ENCODE results near the gene OR5H14. TPM values are rescaled to one million over a fixed set of nuclear protein-coding genes. Genes with fewer than 3 reads are reported as not detected.

OR5H14 gene
- total RNA-seq, 1 donor from 2014 or later, result not detected

DNA sequence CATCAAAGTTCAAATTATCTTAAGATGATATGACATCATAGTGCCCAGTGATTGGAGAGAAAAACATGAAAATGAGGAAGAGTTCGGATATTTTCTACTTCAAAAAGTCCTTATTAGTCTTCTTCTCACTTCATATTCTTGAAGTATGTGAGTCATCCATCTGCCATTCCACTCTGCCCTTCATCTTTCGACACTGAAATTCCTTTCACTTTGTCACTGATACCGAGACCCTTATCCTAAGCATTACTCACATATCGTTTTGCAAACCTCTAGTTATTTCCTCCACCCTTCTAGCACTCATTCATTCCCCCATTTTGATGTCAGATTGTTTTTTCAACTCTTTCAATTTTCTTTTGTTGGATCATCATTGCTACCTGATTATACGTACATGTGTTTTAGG lies 4.0 kb downstream of the OR5H14 start:
- DNase-seq (ENCODE audit: low read depth), result no peak
- TF ChIP-seq, protein P1, sequence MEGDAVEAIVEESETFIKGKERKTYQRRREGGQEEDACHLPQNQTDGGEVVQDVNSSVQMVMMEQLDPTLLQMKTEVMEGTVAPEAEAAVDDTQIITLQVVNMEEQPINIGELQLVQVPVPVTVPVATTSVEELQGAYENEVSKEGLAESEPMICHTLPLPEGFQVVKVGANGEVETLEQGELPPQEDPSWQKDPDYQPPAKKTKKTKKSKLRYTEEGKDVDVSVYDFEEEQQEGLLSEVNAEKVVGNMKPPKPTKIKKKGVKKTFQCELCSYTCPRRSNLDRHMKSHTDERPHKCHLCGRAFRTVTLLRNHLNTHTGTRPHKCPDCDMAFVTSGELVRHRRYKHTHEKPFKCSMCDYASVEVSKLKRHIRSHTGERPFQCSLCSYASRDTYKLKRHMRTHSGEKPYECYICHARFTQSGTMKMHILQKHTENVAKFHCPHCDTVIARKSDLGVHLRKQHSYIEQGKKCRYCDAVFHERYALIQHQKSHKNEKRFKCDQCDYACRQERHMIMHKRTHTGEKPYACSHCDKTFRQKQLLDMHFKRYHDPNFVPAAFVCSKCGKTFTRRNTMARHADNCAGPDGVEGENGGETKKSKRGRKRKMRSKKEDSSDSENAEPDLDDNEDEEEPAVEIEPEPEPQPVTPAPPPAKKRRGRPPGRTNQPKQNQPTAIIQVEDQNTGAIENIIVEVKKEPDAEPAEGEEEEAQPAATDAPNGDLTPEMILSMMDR (IDR thresholded peaks at IDR 0.05; ENCODE audit: insufficient read depth, low read length, poor library complexity, severe bottlenecking), result no peak
- Histone ChIP-seq H3K27me3 (ENCODE audit: control insufficient read depth, insufficient read depth, low read length) (no peaks in the 10 kb centered on the region), H3K36me3 (ENCODE audit: control insufficient read depth, insufficient read depth, low read length) (no peaks in the 10 kb centered on the region), H3K4me3 (ENCODE audit: low read depth, low read length) (no peak overlapping the region)

DNA sequence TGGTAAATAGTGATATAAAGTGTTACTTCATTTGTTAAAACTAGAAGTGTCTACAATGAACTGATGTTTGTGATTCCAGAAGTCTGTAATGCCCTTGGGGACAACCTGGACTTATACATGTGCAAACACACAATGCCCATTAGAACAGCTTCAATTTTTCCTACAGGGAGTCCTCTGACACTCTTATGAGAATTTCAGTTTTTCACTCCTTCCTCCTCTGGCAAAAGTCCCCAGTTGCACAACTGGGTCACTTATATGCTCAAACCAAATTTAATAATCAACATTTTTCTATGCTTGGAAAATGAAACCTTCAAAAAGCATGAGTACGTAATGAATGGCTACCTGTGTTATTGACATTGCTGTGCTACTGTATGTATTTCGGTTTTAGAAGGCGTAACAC lies 19.1 kb downstream of the OR5H14 start, which contains the start of gene OR5H15:
Gene OR5H15, plus strand, starts transcription at position 301 of the 400 bp plus-strand sequence. CDS start 2,004 bp downstream, outside the sequence.
- H3K4me3 ChIP-seq (ENCODE audit: low read depth, low read length), result no peak within 1 kb of the TSS
- no peaks in the 10 kb centered on the region for H3K27me3 ChIP-seq (ENCODE audit: control insufficient read depth, insufficient read depth, low read length)
- no peaks in the 10 kb centered on the region for H3K36me3 ChIP-seq (ENCODE audit: control insufficient read depth, insufficient read depth, low read length)
- TF ChIP-seq, protein P1 (IDR thresholded peaks at IDR 0.05; ENCODE audit: insufficient read depth, low read length, poor library complexity, severe bottlenecking), result no peak
- DNase-seq (ENCODE audit: low read depth), result no peak

DNA sequence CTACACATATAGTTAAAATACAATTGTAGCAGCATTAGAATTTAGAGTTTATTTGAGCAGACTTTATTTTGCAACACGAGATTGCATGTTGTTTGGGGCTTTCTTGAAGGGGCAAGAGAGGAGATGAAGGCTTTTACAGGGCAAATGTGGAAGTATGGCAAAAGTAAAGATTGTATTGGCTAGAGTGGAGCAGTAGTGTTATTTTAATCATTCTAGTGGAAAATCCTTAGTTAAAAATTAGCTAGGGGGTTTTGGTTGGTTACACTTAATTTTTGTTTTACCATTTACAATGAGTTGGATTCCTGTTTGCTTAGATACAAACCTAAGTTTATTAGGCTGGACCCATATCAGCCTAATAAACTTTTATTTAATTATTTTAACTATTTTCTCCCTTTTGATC lies 23.8 kb downstream of the OR5H14 start:
- no peaks in the 10 kb centered on the region for H3K36me3 ChIP-seq (ENCODE audit: control insufficient read depth, insufficient read depth, low read length)
- no peak for DNase-seq (ENCODE audit: low read depth)
- H3K27me3 ChIP-seq (ENCODE audit: control insufficient read depth, insufficient read depth, low read length), result no peaks in the 10 kb centered on the region
- TF ChIP-seq, protein P1 (IDR thresholded peaks at IDR 0.05; ENCODE audit: insufficient read depth, low read length, poor library complexity, severe bottlenecking), result no peak
- no peak overlapping the region for H3K4me3 ChIP-seq (ENCODE audit: low read depth, low read length)

DNA sequence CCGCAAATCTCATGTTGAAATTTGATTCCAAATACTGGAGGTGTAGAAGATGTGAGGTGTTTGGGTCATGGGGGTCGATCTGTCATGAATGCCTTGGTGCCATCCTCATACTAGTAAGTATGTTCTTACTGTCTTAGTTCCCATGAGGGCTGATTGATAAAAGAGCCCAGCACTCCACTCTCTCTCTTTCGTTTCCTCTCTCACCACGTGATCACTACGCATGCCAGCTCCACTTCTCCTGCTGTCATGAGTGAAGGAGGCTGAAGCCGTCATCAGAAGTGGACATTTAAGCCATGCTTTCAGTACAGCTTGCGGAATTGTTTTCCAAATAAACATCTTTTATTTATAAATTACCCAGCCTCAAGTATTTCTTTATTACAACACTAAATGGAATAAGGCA lies 25.3 kb downstream of the OR5H14 start:
- no peaks in the 10 kb centered on the region for H3K36me3 ChIP-seq (ENCODE audit: control insufficient read depth, insufficient read depth, low read length)
- DNase-seq (ENCODE audit: low read depth), result no peak
- H3K4me3 ChIP-seq (ENCODE audit: low read depth, low read length), result no peak overlapping the region
- no peaks in the 10 kb centered on the region for H3K27me3 ChIP-seq (ENCODE audit: control insufficient read depth, insufficient read depth, low read length)
- TF ChIP-seq, protein P1 (IDR thresholded peaks at IDR 0.05; ENCODE audit: insufficient read depth, low read length, poor library complexity, severe bottlenecking), result no peak

DNA sequence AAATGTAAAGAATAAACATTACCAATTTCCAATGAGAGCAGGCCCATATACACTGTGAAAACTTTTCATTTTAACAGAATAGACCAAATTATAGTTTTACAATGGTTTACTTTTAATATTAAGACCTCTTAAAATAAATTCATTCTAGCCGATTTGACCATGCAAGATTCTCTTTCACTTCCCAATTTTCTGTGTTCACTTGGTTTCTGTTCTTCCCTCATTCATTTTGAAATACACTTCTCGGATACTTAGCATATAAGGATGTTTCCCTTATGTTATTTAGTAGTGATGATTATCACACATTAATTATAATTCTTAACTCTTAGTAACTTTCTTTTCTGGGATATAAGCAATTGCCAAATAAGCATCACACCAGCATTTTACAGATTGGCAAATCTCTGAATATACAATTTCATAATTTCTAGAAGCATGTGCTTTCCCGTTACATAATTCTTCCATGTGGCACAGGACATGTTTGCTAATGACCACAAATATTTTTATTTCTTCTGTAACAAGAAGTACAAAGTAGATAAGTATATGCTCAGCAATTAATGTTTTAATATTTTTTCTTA lies 33.1 kb downstream of the OR5H14 start:
- TF ChIP-seq, protein P1 (IDR thresholded peaks at IDR 0.05; ENCODE audit: insufficient read depth, low read length, poor library complexity, severe bottlenecking), result no peak
- H3K4me3 ChIP-seq (ENCODE audit: low read depth, low read length), result no peak overlapping the region

DNA sequence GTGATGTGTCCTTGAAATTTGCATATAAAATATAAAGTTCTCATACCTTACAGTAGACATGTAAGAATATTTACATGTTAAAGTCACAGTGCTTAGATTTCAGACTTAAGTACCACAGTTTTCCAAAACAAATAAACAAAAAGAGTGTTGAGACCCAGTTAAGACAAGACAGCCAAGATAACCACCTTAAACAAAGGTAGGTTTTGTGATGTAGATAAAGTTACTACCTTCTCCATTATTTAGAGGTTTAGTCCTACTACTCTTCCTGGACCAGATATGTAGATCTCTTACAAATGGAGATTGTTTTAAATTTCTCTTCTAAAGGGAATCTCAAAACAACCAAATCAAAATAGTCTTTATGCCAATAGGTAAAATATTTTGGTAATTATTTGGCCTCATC lies 34.9 kb downstream of the OR5H14 start:
- DNase-seq (ENCODE audit: low read depth), result no peak
- H3K4me3 ChIP-seq (ENCODE audit: low read depth, low read length), result no peak overlapping the region
- TF ChIP-seq, protein P1 (IDR thresholded peaks at IDR 0.05; ENCODE audit: insufficient read depth, low read length, poor library complexity, severe bottlenecking), result no peak
- no peaks in the 10 kb centered on the region for H3K27me3 ChIP-seq (ENCODE audit: control insufficient read depth, insufficient read depth, low read length)
- no peaks in the 10 kb centered on the region for H3K36me3 ChIP-seq (ENCODE audit: control insufficient read depth, insufficient read depth, low read length)

More for the DNA sequence above, 33.1 kb downstream of the OR5H14 start:
- Histone ChIP-seq H3K36me3 (ENCODE audit: control insufficient read depth, insufficient read depth, low read length) (no peaks in the 10 kb centered on the region), H3K27me3 (ENCODE audit: control insufficient read depth, insufficient read depth, low read length) (no peaks in the 10 kb centered on the region)
- no peak for DNase-seq (ENCODE audit: low read depth)

All from kidney epithelial cell (primary cell).